HK-2 (cell line): ENCODE data around the gene SLC26A5.

Experiments used
- DNase-seq: peaks from one replicate; pipeline ENCODE4 v3.0.0-alpha.2; 2018; ENCODE audit not compliant: unreplicated experiment

Gene SLC26A5

DNA sequence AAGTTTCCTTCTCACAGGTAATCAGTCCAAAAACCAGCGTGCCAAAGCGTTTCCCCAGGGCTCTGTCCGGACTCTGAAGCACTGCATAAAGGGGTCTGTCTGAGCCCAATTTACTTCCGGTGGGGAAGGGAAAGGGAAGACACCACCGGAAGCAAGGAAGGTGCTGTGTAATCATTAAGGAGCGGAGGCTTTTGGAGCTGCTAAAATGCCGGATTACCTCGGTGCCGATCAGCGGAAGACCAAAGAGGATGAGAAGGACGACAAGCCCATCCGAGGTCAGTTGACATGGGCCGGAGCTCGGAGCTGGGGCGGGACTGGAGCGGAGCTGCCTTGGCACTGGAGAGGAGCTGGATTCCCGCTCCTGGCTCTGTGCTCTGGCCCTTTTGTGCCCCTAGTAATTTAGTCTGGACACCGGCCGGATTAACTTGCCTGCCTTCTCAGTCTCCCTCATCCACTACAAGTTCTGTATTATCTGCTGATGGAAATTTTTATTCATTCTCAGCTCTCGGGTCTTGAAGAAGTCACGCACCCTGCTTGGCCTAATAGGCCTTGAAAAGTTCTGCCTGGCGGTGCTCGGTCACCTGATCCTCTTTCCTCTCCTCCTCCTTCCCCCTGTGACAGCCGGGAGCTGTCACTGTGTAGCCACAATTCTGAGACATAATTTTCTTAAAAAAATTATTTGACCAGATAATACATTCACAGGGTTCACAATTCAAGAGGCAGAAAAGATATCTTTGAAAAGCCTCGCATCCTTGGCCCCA, 98.3 kb downstream of the SLC26A5 start, which contains the start of gene PSMC2:
Gene PSMC2 (plus strand): TSS at position 137 of the 761 bp plus-strand sequence. CDS start 69 bp downstream, at position 206.
- DNase-seq, result peak; percentile 77

GRCh38 chr7:103346396-103346795, 99.6 kb downstream of the SLC26A5 start:
- no peak for DNase-seq

DNA sequence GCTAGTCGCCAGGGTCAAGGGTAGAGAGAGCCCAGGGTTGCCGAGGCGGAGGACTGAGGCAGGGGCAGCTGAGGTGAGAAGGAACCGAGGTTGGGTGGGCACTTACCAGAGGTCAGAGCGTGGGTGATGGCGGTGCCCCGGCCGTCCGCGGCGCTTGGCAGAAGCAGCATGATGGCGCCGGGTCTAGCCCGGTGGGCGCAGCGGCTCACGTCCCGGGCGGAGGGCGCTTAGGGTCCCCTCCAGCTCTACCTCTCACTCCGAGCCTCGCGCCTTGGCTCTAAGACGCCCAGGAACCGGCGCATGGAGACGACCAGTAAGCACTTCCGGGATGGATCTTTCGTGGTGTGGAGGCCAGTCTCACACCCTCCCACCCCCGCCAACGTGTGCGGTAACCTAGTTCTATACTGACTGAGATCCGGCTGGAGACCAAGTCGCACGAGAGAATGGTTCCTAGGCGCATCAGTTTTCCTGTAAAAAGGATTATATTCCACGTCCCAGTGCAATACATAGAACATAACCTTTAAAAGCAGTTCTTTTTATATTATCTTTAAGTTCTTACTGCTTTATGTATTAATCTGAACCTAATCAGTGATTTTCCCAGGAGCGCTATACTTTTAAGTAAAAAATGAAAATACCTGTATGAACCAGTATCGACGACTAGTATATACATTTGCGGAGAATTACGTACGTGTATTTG, 101.4 kb downstream of the SLC26A5 start, which contains the start of gene DNAJC2:
Gene DNAJC2 (minus strand): TSS at position 315 of the 697 bp plus-strand sequence. CDS start 145 bp downstream, at position 170.
- peak; percentile 85 for DNase-seq

DNA sequence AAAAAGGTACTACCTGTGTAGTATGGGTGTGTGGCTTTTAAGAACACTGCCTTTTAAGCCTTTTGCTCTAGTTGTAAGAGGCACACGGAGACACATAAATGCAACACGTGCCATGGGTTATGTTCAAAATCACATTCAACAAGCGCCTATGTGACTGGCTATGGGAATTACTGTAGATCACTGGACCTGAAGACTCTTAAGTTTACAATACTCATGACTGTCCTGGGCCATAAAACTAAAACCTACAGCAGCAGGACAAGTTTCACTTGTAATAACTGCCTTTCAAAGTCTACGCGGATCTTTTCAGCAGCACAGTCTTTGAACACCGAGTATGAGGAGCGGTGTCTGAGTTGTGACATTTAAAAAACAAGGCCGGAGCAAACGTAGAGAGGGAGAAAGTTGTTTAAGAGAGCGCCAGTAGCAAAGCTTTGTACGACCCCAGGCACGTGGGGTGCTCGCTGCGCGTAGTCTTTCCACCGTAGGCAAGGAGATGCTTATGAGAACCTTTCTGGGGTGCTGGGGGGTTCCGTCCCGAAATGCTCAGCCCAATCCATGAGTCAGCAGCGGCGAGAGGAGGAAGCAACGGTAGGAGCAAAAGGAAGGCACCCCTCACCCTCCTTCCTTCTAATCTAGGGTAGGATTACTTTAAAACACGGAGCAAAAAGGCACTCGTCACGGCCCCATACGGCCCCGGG, 102.1 kb downstream of the SLC26A5 start:
- DNase-seq, result peak; percentile 42

DNA sequence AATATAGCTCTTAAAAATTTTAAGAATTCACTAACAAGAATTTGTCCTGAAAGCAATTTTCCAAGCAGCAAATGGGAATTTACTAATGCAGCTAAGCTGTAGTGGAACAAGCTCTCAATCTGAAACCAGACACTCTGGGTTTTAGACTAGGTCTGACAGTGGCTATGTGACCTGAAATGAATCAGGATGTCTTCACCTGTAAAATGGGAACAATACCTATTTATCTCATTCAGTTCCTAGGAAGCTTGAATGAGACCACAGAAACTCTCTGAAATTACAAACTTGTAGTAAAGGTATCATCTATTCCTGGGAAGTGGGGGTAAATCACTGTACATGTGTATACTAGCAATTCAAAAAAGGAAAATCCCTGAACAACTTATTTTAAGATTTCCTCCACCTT, 102.7 kb downstream of the SLC26A5 start:
- DNase-seq, result no peak

GRCh38 chr7:103341466-103341865, 104.5 kb downstream of the SLC26A5 start:
- DNase-seq, result no peak

- DNase-seq, result no peak
These were observed 107.1 kb downstream of the SLC26A5 start for GRCh38 chr7:103338864-103339263.

GRCh38 chr7:103336761-103337160, 109.2 kb downstream of the SLC26A5 start:
- DNase-seq, result no peak

DNA sequence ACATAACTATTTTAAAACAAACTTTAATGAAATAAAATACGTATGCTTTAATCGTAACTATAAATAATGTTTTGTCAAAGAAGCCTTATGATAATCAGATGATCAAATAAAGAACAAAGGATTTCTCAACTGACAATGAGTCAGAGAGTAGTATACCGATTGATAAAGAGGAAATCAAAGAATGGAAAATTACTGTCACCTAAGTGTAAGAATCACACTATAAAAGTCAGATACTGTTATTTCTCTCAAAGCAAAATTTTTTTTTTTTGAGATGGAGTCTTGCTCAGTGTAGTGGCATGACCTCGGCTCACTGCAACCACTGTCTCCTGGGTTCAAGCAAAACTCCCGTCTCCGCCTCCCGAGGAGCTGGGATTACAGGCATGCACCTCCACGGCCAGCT, 120.3 kb downstream of the SLC26A5 start:
- DNase-seq, result no peak
